Parathyroid adenoma (tissue), 2 donors: ENCODE data around the gene HOXA4.

ENCODE experiments used
- H2AFZ ChIP-seq: fragments of 300-600 bp; sonication (generic); one replicate; pipeline ENCODE4 v1.7.0; 2017; ENCODE audit warnings: antibody characterized with exemption, mild to moderate bottlenecking
- H3K27ac ChIP-seq: fragments of 300-600 bp; sonication (generic); one replicate; pipeline ENCODE4 v1.7.0; 2017
- H3K27me3 ChIP-seq: fragments of 300-600 bp; sonication (generic); one replicate; pipeline ENCODE4 v1.7.0; 2017; ENCODE audit warnings: low read length; ENCODE audit not compliant: control insufficient read depth, insufficient read depth
- H3K36me3 ChIP-seq: fragments of 300-600 bp; sonication (generic); one replicate; pipeline ENCODE4 v1.7.0; 2017; ENCODE audit warnings: low read length; ENCODE audit not compliant: control insufficient read depth, insufficient read depth
- H3K4me1 ChIP-seq: fragments of 300-600 bp; sonication (generic); one replicate; pipeline ENCODE4 v1.7.0; 2017; ENCODE audit warnings: control low read depth
- H3K4me2 ChIP-seq: fragments of 300-600 bp; sonication (generic); one replicate; pipeline ENCODE4 v1.7.0; 2017; ENCODE audit warnings: low read length
- H3K4me3 ChIP-seq: fragments of 300-600 bp; sonication (generic); one replicate; pipeline ENCODE4 v1.7.0; 2017; ENCODE audit warnings: low read depth, low read length
- H3K79me2 ChIP-seq: fragments of 300-600 bp; sonication (generic); one replicate; pipeline ENCODE4 v1.7.0; 2017; ENCODE audit warnings: control low read depth
- H3K9ac ChIP-seq: fragments of 300-600 bp; sonication (generic); one replicate; pipeline ENCODE4 v1.7.0; 2017; ENCODE audit warnings: mild to moderate bottlenecking
- H3K9me3 ChIP-seq: fragments of 300-600 bp; sonication (generic); one replicate; pipeline ENCODE4 v1.7.0; 2017; ENCODE audit warnings: low read length; ENCODE audit not compliant: control insufficient read depth
- TF ChIP-seq, protein P1 (sequence below): fragments of 300-600 bp; sonication (generic); IDR thresholded peaks from one replicate; pipeline ENCODE4 v1.7.0; 2017; ENCODE audit warnings: antibody characterized with exemption, mild to moderate bottlenecking
- donor health status: primary hyperparathyroidism.

Gene HOXA4

DNA sequence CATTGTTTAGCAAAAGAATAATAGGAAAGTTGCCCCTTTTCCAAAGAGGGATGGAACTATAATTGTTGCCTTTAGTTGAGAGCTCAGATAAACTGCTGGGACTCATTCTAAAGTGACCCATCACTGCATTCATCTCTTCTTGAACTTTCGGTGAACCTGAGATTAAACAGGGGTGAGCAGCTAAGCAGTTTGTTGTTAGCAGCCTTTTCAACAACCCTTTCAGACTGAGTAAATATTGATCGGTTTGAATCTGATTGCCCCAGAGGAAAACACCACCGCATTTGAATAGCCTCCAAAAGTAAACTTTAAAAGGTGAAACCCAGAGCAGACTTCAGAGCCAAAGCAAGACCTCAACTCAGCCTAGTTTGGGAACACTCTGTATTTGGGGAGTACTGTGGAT, 39.5 kb downstream of the HOXA4 start:
- no peaks in the 10 kb centered on the region for H3K79me2 ChIP-seq
- H3K27me3 ChIP-seq: no peaks in the 10 kb centered on the region
- H3K36me3 ChIP-seq: no peaks in the 10 kb centered on the region
- no peaks in the 10 kb centered on the region for H3K9me3 ChIP-seq
- H3K9ac ChIP-seq: no peak overlapping the region
- H3K4me3 ChIP-seq: no peak overlapping the region
- H3K27ac ChIP-seq: no peak overlapping the region
- TF ChIP-seq, protein P1, sequence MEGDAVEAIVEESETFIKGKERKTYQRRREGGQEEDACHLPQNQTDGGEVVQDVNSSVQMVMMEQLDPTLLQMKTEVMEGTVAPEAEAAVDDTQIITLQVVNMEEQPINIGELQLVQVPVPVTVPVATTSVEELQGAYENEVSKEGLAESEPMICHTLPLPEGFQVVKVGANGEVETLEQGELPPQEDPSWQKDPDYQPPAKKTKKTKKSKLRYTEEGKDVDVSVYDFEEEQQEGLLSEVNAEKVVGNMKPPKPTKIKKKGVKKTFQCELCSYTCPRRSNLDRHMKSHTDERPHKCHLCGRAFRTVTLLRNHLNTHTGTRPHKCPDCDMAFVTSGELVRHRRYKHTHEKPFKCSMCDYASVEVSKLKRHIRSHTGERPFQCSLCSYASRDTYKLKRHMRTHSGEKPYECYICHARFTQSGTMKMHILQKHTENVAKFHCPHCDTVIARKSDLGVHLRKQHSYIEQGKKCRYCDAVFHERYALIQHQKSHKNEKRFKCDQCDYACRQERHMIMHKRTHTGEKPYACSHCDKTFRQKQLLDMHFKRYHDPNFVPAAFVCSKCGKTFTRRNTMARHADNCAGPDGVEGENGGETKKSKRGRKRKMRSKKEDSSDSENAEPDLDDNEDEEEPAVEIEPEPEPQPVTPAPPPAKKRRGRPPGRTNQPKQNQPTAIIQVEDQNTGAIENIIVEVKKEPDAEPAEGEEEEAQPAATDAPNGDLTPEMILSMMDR: no peak
- H2AFZ ChIP-seq: no peak overlapping the region
- H3K4me1 ChIP-seq: no peaks in the 10 kb centered on the region
- H3K4me2 ChIP-seq: no peak overlapping the region

GRCh38 chr7:27088002-27088922, 42.3 kb downstream of the HOXA4 start:
- H3K79me2 ChIP-seq: no peaks in the 10 kb centered on the region
- no peaks in the 10 kb centered on the region for H3K9me3 ChIP-seq
- H3K4me3 ChIP-seq: no peak overlapping the region
- no peak overlapping the region for H2AFZ ChIP-seq
- no peak overlapping the region for H3K4me2 ChIP-seq
- no peak overlapping the region for H3K27ac ChIP-seq
- no peaks in the 10 kb centered on the region for H3K4me1 ChIP-seq
- no peaks in the 10 kb centered on the region for H3K36me3 ChIP-seq
- H3K9ac ChIP-seq: no peak overlapping the region
- no peaks in the 10 kb centered on the region for H3K27me3 ChIP-seq
- TF ChIP-seq, protein P1: no peak

DNA sequence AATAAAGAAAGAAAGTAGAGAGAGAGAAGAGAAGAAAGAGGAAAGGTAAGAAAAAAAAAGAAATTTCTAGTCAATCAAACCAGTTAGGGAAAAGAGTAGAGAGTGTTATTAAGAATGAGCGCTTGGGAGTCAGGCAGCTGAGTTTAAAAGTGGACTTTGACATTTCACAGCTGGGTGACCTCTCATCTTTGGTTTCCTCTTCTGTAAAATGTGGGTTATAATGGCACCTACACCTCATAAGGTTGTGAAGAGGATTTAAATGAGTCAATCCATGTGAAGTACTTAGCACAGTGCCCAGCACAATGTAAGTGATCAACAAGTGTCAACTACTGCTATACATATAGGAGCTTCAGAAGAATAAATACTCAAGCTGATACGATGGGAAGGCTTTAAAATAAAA, 46.9 kb downstream of the HOXA4 start:
- H3K4me2 ChIP-seq: no peak overlapping the region
- TF ChIP-seq, protein P1: no peak
- no peak overlapping the region for H2AFZ ChIP-seq
- H3K36me3 ChIP-seq: no peaks in the 10 kb centered on the region
- H3K4me1 ChIP-seq: no peaks in the 10 kb centered on the region
- H3K9me3 ChIP-seq: no peaks in the 10 kb centered on the region
- H3K27ac ChIP-seq: no peak overlapping the region
- no peak overlapping the region for H3K9ac ChIP-seq
- H3K27me3 ChIP-seq: no peaks in the 10 kb centered on the region
- no peak overlapping the region for H3K4me3 ChIP-seq
- H3K79me2 ChIP-seq: no peaks in the 10 kb centered on the region

DNA sequence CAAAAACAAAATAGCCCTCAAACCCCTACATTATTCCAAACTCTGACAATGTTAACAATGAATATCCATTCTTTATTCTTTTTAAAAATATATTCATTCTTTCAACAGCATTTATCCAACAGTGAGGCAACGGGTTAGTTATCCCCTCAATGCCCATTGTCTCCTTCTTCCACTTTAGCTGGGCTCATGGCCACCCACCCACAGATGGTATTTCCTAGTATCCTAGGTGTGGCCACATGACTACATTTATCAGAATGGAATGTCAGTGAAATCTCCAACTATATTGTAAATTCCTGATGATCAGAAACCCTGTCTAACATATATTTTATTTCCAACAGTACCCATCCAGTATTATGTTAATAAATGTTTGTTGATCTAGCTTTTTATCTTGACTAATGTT, 48.4 kb downstream of the HOXA4 start:
- Histone ChIP-seq H3K27me3 (no peaks in the 10 kb centered on the region), H3K4me1 (no peaks in the 10 kb centered on the region), H3K9ac (no peak overlapping the region), H3K4me2 (no peak overlapping the region), H3K79me2 (no peaks in the 10 kb centered on the region), H3K4me3 (no peak overlapping the region), H3K36me3 (no peaks in the 10 kb centered on the region), H3K27ac (no peak overlapping the region), H2AFZ (no peak overlapping the region), H3K9me3 (no peaks in the 10 kb centered on the region)
- TF ChIP-seq, protein P1: no peak
